AG10803 (cell line): ENCODE results near the gene SYCP1.
"Not testable (repeated sequence)": the region's sequence is repeated elsewhere in the genome, so short reads cannot be mapped to it uniquely, and the experiment has no call there.

Experiments used
- DNase-seq: peaks from one replicate; pipeline ENCODE4 v3.0.0; 2010; ENCODE audit warnings: low read depth
- H3K4me3 ChIP-seq: 2 replicates; pipeline ENCODE4 v1.5.1; 2011; ENCODE audit warnings: mild to moderate bottlenecking, low read length, control low read depth
- CTCF ChIP-seq: conservative IDR thresholded peaks from 2 replicates; pipeline ENCODE4 v1.5.1; 2011; ENCODE audit warnings: mild to moderate bottlenecking, low read length, control low read depth, inconsistent platforms

The SYCP1 gene

GRCh38 chr1:114997510-114998289, 143.0 kb downstream of the SYCP1 start:
- H3K4me3 ChIP-seq, result no peak overlapping the region
- DNase-seq, result no peak
- TF ChIP-seq CTCF, result no peak

- H3K4me3 ChIP-seq, result no peak overlapping the region
- DNase-seq, result no peak
- no peak for TF ChIP-seq CTCF
These were observed 151.5 kb downstream of the SYCP1 start for GRCh38 chr1:115006191-115006590.

GRCh38 chr1:115012006-115012405, 157.3 kb downstream of the SYCP1 start:
- no peak for TF ChIP-seq CTCF
- no peak overlapping the region for H3K4me3 ChIP-seq
- DNase-seq, result no peak

- TF ChIP-seq CTCF, result no peak
- no peak overlapping the region for H3K4me3 ChIP-seq
- DNase-seq, result no peak
These were observed 157.8 kb downstream of the SYCP1 start for GRCh38 chr1:115012434-115012833.

- no peak overlapping the region for H3K4me3 ChIP-seq
- TF ChIP-seq CTCF, result no peak
- DNase-seq, result no peak
These were observed 159.1 kb downstream of the SYCP1 start for GRCh38 chr1:115013792-115014191.

- DNase-seq, H3K4me3 ChIP-seq: not testable (repeated sequence)
These were observed 164.9 kb downstream of the SYCP1 start for GRCh38 chr1:115019549-115019948.

GRCh38 chr1:115021145-115021544, 166.5 kb downstream of the SYCP1 start:
- DNase-seq, result no peak
- no peak overlapping the region for H3K4me3 ChIP-seq
- TF ChIP-seq CTCF, result no peak
